ENCODE measurements around the gene MUC5AC.

GRCh38 chr11:1162138-1162475 is 4.4 kb downstream of the MUC5AC start:
- TF ChIP-seq, protein P1, sequence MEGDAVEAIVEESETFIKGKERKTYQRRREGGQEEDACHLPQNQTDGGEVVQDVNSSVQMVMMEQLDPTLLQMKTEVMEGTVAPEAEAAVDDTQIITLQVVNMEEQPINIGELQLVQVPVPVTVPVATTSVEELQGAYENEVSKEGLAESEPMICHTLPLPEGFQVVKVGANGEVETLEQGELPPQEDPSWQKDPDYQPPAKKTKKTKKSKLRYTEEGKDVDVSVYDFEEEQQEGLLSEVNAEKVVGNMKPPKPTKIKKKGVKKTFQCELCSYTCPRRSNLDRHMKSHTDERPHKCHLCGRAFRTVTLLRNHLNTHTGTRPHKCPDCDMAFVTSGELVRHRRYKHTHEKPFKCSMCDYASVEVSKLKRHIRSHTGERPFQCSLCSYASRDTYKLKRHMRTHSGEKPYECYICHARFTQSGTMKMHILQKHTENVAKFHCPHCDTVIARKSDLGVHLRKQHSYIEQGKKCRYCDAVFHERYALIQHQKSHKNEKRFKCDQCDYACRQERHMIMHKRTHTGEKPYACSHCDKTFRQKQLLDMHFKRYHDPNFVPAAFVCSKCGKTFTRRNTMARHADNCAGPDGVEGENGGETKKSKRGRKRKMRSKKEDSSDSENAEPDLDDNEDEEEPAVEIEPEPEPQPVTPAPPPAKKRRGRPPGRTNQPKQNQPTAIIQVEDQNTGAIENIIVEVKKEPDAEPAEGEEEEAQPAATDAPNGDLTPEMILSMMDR (IDR thresholded peaks at IDR 0.05; ENCODE audit: borderline replicate concordance, extremely low read depth, low read length, poor library complexity, severe bottlenecking) = no peak
- TF ChIP-seq EZH2 (IDR thresholded peaks at IDR 0.05; ENCODE audit: borderline replicate concordance, low read depth, low read length, severe bottlenecking) = no peak

All from DND-41 (cell line).